CD4-positive, alpha-beta memory T cell (primary cell): ENCODE results near the gene PLAC1. TPM values are rescaled to one million over a fixed set of nuclear protein-coding genes. Genes with fewer than 3 reads are reported as not detected.

Source experiments
- CTCF ChIA-PET: fragments of 350-600 bp; sonication (Branson Sonifier 250); formaldehyde crosslinking; loops from one replicate; lab custom pipeline; 2021; ENCODE audit warnings: inconsistent platforms; ENCODE audit not compliant: partially characterized antibody; lab: Charles Lee
- POLR2A ChIA-PET: fragments of 350-600 bp; sonication (Branson Sonifier 250); formaldehyde crosslinking; loops from one replicate; lab custom pipeline; 2021; ENCODE audit not compliant: partially characterized antibody; lab: Charles Lee
- DNase-seq, 5 donors: peaks; one replicate each; pipeline versions ENCODE4 v3.0.0 to v3.0.0-alpha.2; 2020 to 2022; ENCODE audit warnings: mixed read lengths in 1 of 5
- H3K27ac ChIP-seq: one replicate; pipeline ENCODE4 v1.7.0; 2013; ENCODE audit warnings: low read depth, low read length
- H3K27me3 ChIP-seq: 2 replicates; pipeline ENCODE4 v1.7.0; 2013; ENCODE audit warnings: mild to moderate bottlenecking, low read length, moderate library complexity; ENCODE audit not compliant: insufficient read depth
- H3K36me3 ChIP-seq: 2 replicates; pipeline ENCODE4 v1.7.0; 2013; ENCODE audit warnings: mild to moderate bottlenecking, low read length, moderate library complexity; ENCODE audit not compliant: insufficient read depth
- H3K4me1 ChIP-seq: 2 replicates; pipeline ENCODE4 v1.7.0; 2013; ENCODE audit warnings: mild to moderate bottlenecking, low read length, moderate library complexity; ENCODE audit not compliant: insufficient read depth
- H3K4me3 ChIP-seq, 2 donors: one replicate each; pipeline ENCODE4 v1.7.0; 2013; ENCODE audit warnings: low read length in 2 of 2, mild to moderate bottlenecking in 1 of 2
- H3K9me3 ChIP-seq, 2 donors: one replicate each; pipeline ENCODE4 v1.7.0; 2013; ENCODE audit warnings: low read length in 2 of 2, control low read depth in 1 of 2; ENCODE audit not compliant: control insufficient read depth in 1 of 2
- H3K27ac Mint-ChIP-seq, 7 donors: one replicate each; pipeline ENCODE4 v1.8.0; 2020 to 2021; ENCODE audit warnings: mixed read lengths in 7 of 7, mild to moderate bottlenecking in 6 of 7, inconsistent platforms in 3 of 7, moderate library complexity in 3 of 7
- H3K27me3 Mint-ChIP-seq, 2 donors: one replicate each; pipeline ENCODE4 v1.8.0; 2020 to 2021; ENCODE audit warnings: mixed read lengths in 2 of 2
- H3K36me3 Mint-ChIP-seq, 2 donors: one replicate each; pipeline ENCODE4 v1.8.0; 2020 to 2021; ENCODE audit warnings: mixed read lengths in 2 of 2, inconsistent platforms in 1 of 2, mild to moderate bottlenecking in 1 of 2
- H3K4me1 Mint-ChIP-seq, 4 donors: one replicate each; pipeline ENCODE4 v1.8.0; 2020 to 2021; ENCODE audit warnings: mixed read lengths in 4 of 4, mild to moderate bottlenecking in 1 of 4
- H3K4me3 Mint-ChIP-seq, 8 donors: one replicate each; pipeline ENCODE4 v1.8.0; 2020 to 2021; ENCODE audit warnings: mixed read lengths in 8 of 8, mild to moderate bottlenecking in 7 of 8, moderate library complexity in 6 of 8, inconsistent platforms in 3 of 8
- H3K9me3 Mint-ChIP-seq, 8 donors: one replicate each; pipeline ENCODE4 v1.8.0; 2020 to 2021; ENCODE audit warnings: mixed read lengths in 8 of 8, mild to moderate bottlenecking in 5 of 8, inconsistent platforms in 3 of 8, moderate library complexity in 1 of 8
- intact Hi-C: fragments of 100-400 bp; cut with micrococcal nuclease; formaldehyde crosslinking; loops from one replicate; pipeline ENCODE4 v1.15.1; 2023
- polyA plus RNA-seq, 2 donors: library from polyadenylated mRNA; unstranded; fragments of 300-500 nt; fragmentation: Illumina TruSeq; gene quantifications; one replicate each; pipeline ENCODE4 v1.2.3, GENCODE V29; 2021
- total RNA-seq, 2 experiments: library from RNA; stranded (reverse); gene quantifications; one replicate each; pipeline ENCODE4 v1.2.3, GENCODE V29; 2021

PLAC1 gene
- total and polyA plus RNA-seq, 4 experiments from 2014 or later: not detected

DNA sequence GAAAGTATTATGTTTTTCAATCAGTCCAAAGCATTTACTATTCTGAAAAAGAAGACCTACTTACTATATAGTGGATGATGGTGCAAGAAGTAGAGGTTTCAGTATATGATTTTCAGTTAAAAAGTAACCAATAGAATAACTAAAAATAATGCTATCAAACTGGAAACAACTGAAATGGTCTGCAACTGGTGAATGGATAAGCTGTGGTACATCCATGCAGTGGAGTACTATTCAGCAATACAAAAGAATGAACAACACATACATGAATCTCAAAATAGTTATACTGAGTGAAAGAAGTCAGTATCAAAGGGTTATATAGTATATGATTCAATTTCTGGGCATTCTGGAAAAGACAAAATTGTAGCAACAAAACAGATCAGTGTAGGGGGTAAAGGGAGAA, 55.9 kb downstream of the PLAC1 start:
- ChIA-PET POLR2A (no interaction called here), CTCF (no interaction called here)
- Histone ChIP-seq H3K27ac (no peak overlapping the region), H3K27me3 (no peaks in the 10 kb centered on the region), H3K9me3 (no peaks in the 10 kb centered on the region), H3K36me3 (no peaks in the 10 kb centered on the region), H3K4me1 (no peaks in the 10 kb centered on the region), H3K4me3 (no peak overlapping the region)
- intact Hi-C loops: no loop called here
- Mint-ChIP-seq H3K4me1 (peaks cover 0 to 1% (median 0%) of the 10 kb centered on the region in 4 donors), H3K36me3 (no peaks in the 10 kb centered on the region), H3K27me3 (peaks cover 5 to 11% of the 10 kb centered on the region in 2 donors), H3K27ac (no peak overlapping the region), H3K9me3 (peaks cover 0 to 5% (median under 1%) of the 10 kb centered on the region in 8 donors), H3K4me3 (no peak overlapping the region)
- no peak for DNase-seq

DNA sequence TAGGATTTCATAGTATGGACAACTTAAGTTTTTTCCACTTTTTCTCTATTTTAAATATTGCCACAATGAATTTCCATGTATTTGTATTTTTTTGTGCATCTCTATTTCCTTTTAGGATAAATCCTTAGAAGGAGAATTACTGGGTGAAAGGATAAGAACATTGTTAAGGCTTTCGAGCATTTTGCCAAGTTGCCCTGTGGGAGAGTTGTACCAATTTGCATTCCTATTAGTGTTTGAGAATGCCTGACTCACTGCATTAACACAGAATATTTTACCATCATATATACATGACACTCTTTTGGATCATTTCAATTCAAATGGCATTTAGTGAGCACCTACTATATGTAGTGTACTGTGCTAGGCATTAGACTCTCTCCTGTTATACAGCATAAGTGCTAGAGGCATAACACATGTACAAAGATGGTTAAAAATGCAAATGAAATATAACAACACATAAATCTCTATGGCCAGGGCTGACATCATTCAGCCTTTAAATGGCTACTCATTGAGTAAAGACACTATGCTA, 57.0 kb downstream of the PLAC1 start:
- DNase-seq: no peak
- peaks cover 9 to 11% of the 10 kb centered on the region in 2 donors for H3K27me3 Mint-ChIP-seq
- peaks cover 0 to 1% (median 0%) of the 10 kb centered on the region in 4 donors for H3K4me1 Mint-ChIP-seq
- no peak overlapping the region for H3K27ac Mint-ChIP-seq
- POLR2A ChIA-PET: no interaction called here
- no peaks in the 10 kb centered on the region for H3K36me3 Mint-ChIP-seq
- peaks cover 0 to 5% (median under 1%) of the 10 kb centered on the region in 8 donors for H3K9me3 Mint-ChIP-seq
- H3K36me3 ChIP-seq: no peaks in the 10 kb centered on the region
- H3K4me3 ChIP-seq: no peak overlapping the region
- H3K27ac ChIP-seq: no peak overlapping the region
- H3K27me3 ChIP-seq: no peaks in the 10 kb centered on the region
- H3K4me1 ChIP-seq: no peaks in the 10 kb centered on the region
- intact Hi-C loops: no loop called here
- CTCF ChIA-PET: no interaction called here
- H3K4me3 Mint-ChIP-seq: no peak overlapping the region
- no peaks in the 10 kb centered on the region for H3K9me3 ChIP-seq

DNA sequence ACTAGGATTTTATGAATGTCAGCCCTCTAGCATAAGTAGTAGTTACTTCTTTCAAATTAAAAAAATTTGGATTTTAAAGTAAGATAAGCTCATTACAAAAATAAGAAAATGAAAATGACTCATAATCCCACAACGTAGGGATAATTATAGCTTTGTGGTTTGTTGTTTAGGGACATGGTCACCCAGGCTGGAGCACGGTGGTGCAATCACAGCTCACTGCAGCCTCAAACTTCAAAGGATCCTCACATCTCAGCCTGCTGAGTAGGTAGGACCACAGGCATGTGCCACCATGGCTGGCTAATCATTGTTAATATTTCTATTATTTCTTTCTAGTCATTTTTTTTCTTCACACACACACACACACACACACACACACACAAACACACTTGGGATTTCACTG, 57.6 kb downstream of the PLAC1 start:
- no peaks in the 10 kb centered on the region for H3K36me3 Mint-ChIP-seq
- H3K27ac Mint-ChIP-seq: no peak overlapping the region
- H3K9me3 Mint-ChIP-seq: peaks cover 0 to 5% (median under 1%) of the 10 kb centered on the region in 8 donors
- no peak overlapping the region for H3K4me3 Mint-ChIP-seq
- CTCF ChIA-PET: no interaction called here
- H3K4me1 Mint-ChIP-seq: peaks cover 0 to 1% (median 0%) of the 10 kb centered on the region in 4 donors
- peaks cover 10 to 14% of the 10 kb centered on the region in 2 donors for H3K27me3 Mint-ChIP-seq
- no peaks in the 10 kb centered on the region for H3K27me3 ChIP-seq
- no peak overlapping the region for H3K27ac ChIP-seq
- no peak for DNase-seq
- H3K4me3 ChIP-seq: no peak overlapping the region
- no peaks in the 10 kb centered on the region for H3K4me1 ChIP-seq
- no peaks in the 10 kb centered on the region for H3K9me3 ChIP-seq
- POLR2A ChIA-PET: no interaction called here
- intact Hi-C loops: no loop called here
- H3K36me3 ChIP-seq: no peaks in the 10 kb centered on the region

DNA sequence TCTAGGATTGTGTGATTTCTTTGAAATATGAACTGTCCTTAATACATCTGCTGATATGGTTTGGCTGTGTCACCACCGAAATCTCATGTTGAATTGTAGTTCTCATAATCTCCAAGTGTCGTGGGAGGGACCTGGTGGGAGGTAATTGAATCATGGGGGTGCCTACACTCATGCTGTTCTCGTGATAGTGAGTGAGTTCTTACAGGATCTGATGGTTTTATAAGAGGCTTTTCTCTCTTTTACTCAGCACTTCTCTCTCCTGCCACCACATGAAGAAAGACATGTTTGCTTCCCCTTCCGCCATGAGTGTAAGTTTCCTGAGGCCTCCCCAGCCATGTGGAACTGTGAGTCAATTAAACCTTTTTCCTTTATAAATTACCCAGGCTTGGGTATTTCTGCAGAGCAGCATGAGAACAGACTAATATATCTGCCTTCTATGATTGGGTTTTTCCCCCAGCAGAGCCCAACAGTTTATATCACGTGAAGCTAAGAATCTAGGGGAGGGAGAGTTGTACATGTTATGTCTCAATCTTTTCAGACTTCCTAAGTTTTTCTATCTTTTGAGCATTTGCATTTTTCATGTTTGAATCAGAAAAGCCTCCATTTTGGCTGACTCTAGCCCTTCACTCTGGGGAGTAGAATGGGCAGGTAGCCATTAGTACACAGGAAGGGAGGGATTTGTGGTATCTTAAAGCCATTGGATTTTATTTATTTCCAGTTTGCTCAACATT, 58.9 kb downstream of the PLAC1 start:
- CTCF ChIA-PET: no interaction called here
- Histone ChIP-seq H3K4me1 (no peaks in the 10 kb centered on the region), H3K4me3 (no peak overlapping the region), H3K27me3 (no peaks in the 10 kb centered on the region), H3K9me3 (no peaks in the 10 kb centered on the region), H3K36me3 (no peaks in the 10 kb centered on the region), H3K27ac (no peak overlapping the region)
- intact Hi-C loops: no loop called here
- Mint-ChIP-seq H3K36me3 (no peaks in the 10 kb centered on the region), H3K4me1 (peaks cover 0 to 1% (median 0%) of the 10 kb centered on the region in 4 donors), H3K9me3 (peaks cover 0 to 5% (median under 1%) of the 10 kb centered on the region in 8 donors), H3K4me3 (no peak overlapping the region), H3K27me3 (peaks cover 10 to 15% of the 10 kb centered on the region in 2 donors), H3K27ac (no peak overlapping the region)
- no peak for DNase-seq
- POLR2A ChIA-PET: interaction anchor here (0.6 kb wide), 1 partner anchor 218 kb away, joined by 5 read pairs; no protein-coding TSS in a partner anchor

DNA sequence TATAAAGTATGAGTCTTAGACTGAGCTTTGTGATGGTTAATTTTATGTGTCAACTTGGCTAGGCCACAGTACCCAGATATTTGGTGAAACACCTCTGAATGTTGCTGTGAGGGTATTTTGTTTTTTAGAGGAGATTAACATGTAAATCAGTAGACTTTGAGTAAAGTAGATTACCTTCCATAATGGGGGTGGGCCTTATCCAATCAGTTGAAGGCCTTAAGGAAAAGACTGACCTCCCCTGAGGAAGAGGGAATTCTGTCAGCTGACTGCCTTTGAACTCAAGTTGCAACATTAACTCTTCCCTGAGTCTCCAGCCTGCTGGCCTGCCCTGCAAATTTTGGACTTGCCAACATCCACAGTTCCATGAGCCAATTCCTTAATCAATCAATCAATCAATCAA, 66.0 kb downstream of the PLAC1 start:
- no peaks in the 10 kb centered on the region for H3K27me3 ChIP-seq
- H3K9me3 Mint-ChIP-seq: no peaks in the 10 kb centered on the region
- no peaks in the 10 kb centered on the region for H3K4me1 ChIP-seq
- H3K27ac ChIP-seq: no peak overlapping the region
- no peaks in the 10 kb centered on the region for H3K36me3 ChIP-seq
- intact Hi-C loops: no loop called here
- H3K36me3 Mint-ChIP-seq: no peaks in the 10 kb centered on the region
- no peak overlapping the region for H3K27ac Mint-ChIP-seq
- ChIA-PET CTCF (no interaction called here), POLR2A (no interaction called here)
- no peak for DNase-seq
- no peak overlapping the region for H3K4me3 Mint-ChIP-seq
- no peaks in the 10 kb centered on the region for H3K9me3 ChIP-seq
- peaks cover 6 to 8% of the 10 kb centered on the region in 2 donors for H3K27me3 Mint-ChIP-seq
- H3K4me3 ChIP-seq: no peak overlapping the region
- no peaks in the 10 kb centered on the region for H3K4me1 Mint-ChIP-seq

DNA sequence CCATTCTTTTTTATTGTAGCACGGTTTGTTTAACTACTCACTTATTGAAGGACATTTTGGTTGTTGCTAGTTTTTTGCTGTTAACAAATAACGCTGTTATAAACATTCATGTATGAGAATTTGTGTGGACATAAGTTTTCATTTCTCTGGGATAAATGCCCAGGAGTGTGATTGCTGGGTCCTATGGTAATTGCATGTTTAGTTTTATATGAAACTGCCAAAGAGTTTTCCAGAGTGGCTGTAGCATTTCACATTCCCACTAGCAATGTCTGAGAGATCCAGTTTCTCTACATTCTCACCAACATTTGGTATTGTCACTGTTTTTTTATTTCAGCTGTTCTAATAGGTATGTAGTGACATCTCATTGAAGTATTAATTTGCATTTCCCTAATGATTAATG, 66.8 kb downstream of the PLAC1 start:
- intact Hi-C loops: no loop called here
- Histone ChIP-seq H3K4me1 (no peaks in the 10 kb centered on the region), H3K27ac (no peak overlapping the region), H3K36me3 (no peaks in the 10 kb centered on the region), H3K9me3 (no peaks in the 10 kb centered on the region), H3K4me3 (no peak overlapping the region), H3K27me3 (no peaks in the 10 kb centered on the region)
- no peak for DNase-seq
- Mint-ChIP-seq H3K4me3 (no peak overlapping the region), H3K4me1 (no peaks in the 10 kb centered on the region), H3K27ac (no peak overlapping the region), H3K27me3 (peaks cover 4 to 6% of the 10 kb centered on the region in 2 donors), H3K9me3 (no peaks in the 10 kb centered on the region), H3K36me3 (no peaks in the 10 kb centered on the region)
- ChIA-PET CTCF (no interaction called here), POLR2A (no interaction called here)

DNA sequence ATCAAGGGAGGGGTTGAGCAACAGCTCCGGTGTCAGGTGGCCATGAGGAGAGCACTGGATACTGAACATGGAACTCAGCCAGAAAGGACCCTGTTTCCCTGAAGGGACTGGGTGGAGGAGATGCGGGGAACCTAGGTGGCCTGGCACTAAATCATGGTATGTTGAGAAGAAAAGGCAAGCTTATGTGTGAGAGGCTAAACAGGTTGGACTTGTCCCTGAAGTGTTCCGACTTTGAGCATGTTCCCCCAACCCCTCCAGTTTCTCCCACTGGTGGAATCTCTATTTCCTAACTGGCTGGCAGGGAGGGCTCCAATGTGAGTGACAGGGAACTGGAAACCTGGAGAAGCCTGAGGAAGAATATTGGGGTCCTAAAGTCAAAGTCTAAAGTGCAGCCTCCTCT, 69.5 kb downstream of the PLAC1 start:
- Mint-ChIP-seq H3K4me1 (no peaks in the 10 kb centered on the region), H3K9me3 (no peaks in the 10 kb centered on the region), H3K36me3 (no peaks in the 10 kb centered on the region), H3K4me3 (no peak overlapping the region), H3K27ac (no peak overlapping the region), H3K27me3 (peaks cover 2 to 3% of the 10 kb centered on the region in 2 donors)
- no peak overlapping the region for H3K4me3 ChIP-seq
- H3K9me3 ChIP-seq: no peaks in the 10 kb centered on the region
- H3K4me1 ChIP-seq: no peaks in the 10 kb centered on the region
- intact Hi-C loops: no loop called here
- no peaks in the 10 kb centered on the region for H3K27me3 ChIP-seq
- H3K27ac ChIP-seq: no peak overlapping the region
- ChIA-PET POLR2A (no interaction called here), CTCF (no interaction called here)
- DNase-seq: no peak
- H3K36me3 ChIP-seq: no peaks in the 10 kb centered on the region
